Measurements from ENCODE around the gene PHACTR1.

GRCh38 chr6:12785921-12786320 lies 69.4 kb downstream of the PHACTR1 start:
- no peak for TF ChIP-seq CTCF (IDR thresholded peaks at IDR 0.05)
- no peak for TF ChIP-seq TEAD1 (CRISPR knock-in tag; IDR thresholded peaks at IDR 0.05)
- no peak for TF ChIP-seq MXD4 (CRISPR knock-in tag; IDR thresholded peaks at IDR 0.05; ENCODE audit: borderline replicate concordance)
- TF ChIP-seq NR2C2 (CRISPR knock-in tag; IDR thresholded peaks at IDR 0.05), result no peak
- TF ChIP-seq E2F5 (CRISPR knock-in tag; IDR thresholded peaks at IDR 0.05), result no peak
- TF ChIP-seq ZBTB21 (CRISPR knock-in tag; IDR thresholded peaks at IDR 0.05; ENCODE audit: borderline replicate concordance), result no peak
- TF ChIP-seq TCF7 (CRISPR knock-in tag; IDR thresholded peaks at IDR 0.05; ENCODE audit: low read depth), result no peak
- no peak for TF ChIP-seq AFF4 (CRISPR knock-in tag; IDR thresholded peaks at IDR 0.05; ENCODE audit: borderline replicate concordance)

Data from WTC11 (cell line).